GM13976 (cell line): ENCODE results near the gene RAB37.

Experiments used
- DNase-seq: peaks from one replicate; pipeline ENCODE4 v3.0.0; 2012; ENCODE audit warnings: low spot score
- in situ Hi-C: fragments of 300-500 bp; cut with MboI; formaldehyde crosslinking; loops from one replicate; pipeline ENCODE4 v1.12.0; 2022; ENCODE audit warnings: low sequenced_read_pairs, mixed read lengths, inconsistent platforms; ENCODE audit not compliant: unreplicated experiment
- TF ChIP-seq, protein P1 (sequence below): IDR thresholded peaks from 2 replicates; pipeline ENCODE4 v1.5.1; 2012; ENCODE audit warnings: borderline replicate concordance, mild to moderate bottlenecking; ENCODE audit not compliant: insufficient read depth; ENCODE audit errors: extremely low read depth, missing control alignments, control extremely low read depth

RAB37 gene, protein sequence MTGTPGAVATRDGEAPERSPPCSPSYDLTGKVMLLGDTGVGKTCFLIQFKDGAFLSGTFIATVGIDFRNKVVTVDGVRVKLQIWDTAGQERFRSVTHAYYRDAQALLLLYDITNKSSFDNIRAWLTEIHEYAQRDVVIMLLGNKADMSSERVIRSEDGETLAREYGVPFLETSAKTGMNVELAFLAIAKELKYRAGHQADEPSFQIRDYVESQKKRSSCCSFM

DNA sequence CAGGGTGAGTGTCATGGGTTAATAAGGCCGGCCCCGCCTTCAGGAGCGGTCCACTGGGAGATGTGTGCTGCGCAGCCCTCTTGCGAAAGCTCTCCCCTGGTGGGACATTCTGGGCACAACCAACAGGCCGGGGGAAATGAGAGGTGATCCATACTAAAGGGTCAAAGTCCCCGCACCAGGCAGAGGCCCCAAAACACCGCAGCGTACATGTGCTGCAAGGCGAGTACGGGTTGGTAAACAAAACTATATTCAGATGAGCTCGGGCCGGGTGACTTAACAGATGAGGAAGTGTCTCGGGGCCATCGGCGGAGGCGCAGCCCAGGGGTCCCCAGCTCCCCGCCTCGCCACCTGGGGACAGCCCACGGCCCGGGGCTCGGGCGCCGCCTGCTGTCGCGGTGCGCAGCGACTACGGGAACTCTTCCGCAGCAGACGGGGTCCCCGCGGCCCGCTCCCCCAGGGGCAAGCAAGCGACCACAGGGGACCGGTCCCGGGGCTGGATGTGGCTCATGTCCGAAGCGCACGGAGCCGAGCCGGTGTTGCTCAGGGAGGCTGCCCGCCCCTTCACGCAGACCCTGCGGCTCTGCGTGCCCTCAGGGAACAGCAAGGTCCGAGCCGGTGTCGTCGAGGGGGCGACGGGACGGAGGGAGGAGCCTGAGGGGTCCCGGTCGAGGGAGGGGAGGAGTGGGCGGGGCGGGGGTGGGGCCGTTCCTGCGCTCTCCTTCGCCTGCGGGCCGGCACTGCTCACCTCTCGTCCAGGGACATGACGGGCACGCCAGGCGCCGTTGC, at the start of gene RAB37:
TSS of gene RAB37 (plus strand) at position 744 of the 786 bp plus-strand sequence. CDS start at position 761, 17 bp downstream.
- in situ Hi-C loops = no loop called here
- DNase-seq = peak; percentile 81
- TF ChIP-seq, protein P1, sequence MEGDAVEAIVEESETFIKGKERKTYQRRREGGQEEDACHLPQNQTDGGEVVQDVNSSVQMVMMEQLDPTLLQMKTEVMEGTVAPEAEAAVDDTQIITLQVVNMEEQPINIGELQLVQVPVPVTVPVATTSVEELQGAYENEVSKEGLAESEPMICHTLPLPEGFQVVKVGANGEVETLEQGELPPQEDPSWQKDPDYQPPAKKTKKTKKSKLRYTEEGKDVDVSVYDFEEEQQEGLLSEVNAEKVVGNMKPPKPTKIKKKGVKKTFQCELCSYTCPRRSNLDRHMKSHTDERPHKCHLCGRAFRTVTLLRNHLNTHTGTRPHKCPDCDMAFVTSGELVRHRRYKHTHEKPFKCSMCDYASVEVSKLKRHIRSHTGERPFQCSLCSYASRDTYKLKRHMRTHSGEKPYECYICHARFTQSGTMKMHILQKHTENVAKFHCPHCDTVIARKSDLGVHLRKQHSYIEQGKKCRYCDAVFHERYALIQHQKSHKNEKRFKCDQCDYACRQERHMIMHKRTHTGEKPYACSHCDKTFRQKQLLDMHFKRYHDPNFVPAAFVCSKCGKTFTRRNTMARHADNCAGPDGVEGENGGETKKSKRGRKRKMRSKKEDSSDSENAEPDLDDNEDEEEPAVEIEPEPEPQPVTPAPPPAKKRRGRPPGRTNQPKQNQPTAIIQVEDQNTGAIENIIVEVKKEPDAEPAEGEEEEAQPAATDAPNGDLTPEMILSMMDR = peak; percentile 82

DNA sequence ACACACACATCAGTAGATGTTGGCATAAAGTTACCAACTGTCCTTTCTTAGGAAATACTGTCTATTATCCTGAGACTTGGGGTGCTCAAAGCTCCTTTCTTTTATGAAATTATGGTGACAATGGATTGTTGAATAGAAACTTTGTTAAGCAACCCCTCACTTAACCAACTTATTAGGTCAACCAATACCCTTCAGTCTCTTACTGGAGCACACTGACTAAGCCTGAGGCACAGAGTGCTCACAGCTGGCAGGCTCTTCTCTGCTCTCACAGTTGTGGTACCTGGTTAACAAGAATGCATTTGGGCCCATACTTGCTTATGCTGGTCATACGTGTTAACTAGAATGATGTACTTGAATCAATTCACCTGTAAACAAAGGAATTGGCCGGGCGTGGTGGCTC, 49.2 kb upstream of the RAB37 start:
- TF ChIP-seq, protein P1 = no peak
- DNase-seq = no peak
- in situ Hi-C loops = no loop called here

DNA sequence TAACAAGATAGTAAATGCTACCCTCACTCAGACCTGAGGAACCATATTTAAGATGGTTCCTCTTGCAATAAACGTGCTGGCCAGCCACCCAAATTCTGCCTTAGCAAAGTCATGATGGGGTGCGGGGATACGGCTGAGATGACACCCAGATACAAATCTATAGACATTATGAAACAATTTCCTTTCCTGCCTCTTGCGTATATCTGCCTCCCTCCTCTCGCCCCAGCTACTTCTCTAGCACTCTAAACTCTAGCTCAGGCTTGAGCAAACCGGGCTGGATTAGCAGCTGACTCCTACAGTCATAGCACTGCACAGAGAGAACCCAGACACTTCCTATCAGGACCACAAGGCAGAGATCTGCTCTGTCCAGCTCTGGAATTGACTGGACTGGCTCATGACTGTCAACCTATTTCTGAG, 46.6 kb upstream of the RAB37 start:
- in situ Hi-C loops = no loop called here
- DNase-seq = no peak
- TF ChIP-seq, protein P1 = no peak

DNA sequence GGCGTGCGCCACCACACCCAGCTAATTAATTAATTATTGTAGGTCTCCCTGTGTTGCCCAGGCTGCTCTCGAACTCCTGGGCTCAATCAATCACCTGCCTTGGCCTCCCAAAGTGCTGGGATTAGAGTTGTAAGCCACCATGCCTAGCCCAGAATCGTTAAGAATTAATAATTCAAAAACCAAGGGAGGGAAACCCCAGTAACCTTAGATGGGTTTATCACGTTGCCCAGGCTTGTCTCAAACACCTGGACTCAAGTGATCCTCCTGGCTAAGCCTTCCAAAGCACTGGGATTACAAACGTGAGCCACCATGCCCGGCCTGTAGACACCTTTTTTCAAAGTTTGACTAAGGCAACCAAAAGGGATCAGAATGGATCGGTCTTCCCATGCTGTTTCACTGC, 45.9 kb upstream of the RAB37 start:
- no peak for DNase-seq
- in situ Hi-C loops = no loop called here
- TF ChIP-seq, protein P1 = no peak

DNA sequence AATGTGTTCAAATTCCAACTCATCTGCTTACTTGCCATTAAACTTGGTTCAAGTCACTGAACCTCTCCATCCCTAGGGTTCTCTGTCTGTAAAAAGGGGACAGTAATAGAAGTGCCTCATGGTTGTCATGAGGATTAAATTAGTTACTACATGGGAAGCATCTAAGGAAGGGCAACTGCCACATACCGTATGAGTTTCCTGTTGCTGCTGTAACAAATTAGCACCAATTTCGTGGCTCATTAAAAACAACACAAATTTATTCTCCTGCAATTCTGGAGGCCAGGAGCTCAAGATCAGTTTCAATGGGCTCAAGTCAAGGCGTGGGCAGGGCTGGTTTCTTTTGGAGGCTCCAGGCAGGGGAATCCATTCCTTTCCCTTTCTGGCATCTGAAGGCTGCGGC, 43.0 kb upstream of the RAB37 start:
- no peak for DNase-seq
- in situ Hi-C loops = no loop called here
- TF ChIP-seq, protein P1 = no peak

DNA sequence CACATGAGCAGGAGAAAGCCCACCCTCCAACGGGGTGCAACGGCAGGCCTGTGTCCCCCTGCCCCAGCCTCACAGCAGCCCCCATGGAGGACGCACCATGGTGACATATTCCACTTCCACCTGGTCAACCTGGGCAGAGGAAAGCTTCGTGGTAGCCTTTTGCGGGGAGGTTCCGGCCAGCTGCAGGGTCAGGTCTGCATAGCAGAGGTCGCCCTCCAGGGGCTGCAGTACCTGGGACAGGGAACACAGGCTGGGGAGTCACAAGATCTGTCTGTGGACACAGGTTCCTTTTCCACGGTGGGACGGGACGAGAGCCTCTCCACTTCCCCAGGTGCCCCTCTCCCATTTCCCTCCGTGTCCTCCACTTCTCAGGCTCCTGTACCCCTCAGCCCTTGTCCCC, 41.4 kb upstream of the RAB37 start:
- DNase-seq = no peak
- TF ChIP-seq, protein P1 = no peak
- in situ Hi-C loops = no loop called here

DNA sequence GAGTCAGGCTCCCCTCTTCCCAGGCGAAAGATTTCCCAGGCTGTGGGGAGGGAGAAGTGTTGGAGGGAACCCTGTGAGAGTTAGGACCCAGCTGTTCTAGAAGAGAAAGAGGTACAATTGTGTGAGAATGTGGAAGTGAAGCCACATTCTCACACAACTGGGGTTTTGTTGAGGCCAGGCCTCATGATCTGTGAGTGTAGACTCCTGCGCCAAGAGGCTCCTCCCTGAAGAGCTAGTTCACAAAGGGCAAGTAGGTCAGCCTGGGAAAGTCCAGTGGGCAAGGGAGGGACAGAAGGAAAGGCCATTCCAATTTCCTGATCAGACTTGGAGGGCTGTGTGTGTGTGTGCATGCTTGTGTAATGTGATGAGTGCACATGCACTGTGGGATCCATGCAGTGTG, 39.5 kb upstream of the RAB37 start:
- TF ChIP-seq, protein P1 = no peak
- in situ Hi-C loops = no loop called here
- DNase-seq = peak; percentile 67
